Neural cell (in vitro differentiated cells): ENCODE measurements around the gene DPPA2. TPM values are rescaled to one million over a fixed set of nuclear protein-coding genes. Genes with fewer than 3 reads are reported as not detected.

Experiments used
- H2AFZ ChIP-seq: fragments of 200-600, 300-800 bp; sonication (generic), shearing (Covaris generic); 2 replicates; pipeline ENCODE4 v1.6.0; 2014; ENCODE audit warnings: low read depth, mild to moderate bottlenecking, antibody characterized with exemption, low read length, moderate library complexity
- H3F3A ChIP-seq: fragments of 200-600 bp; shearing (Covaris generic); 2 replicates; pipeline ENCODE4 v1.6.1; 2016; ENCODE audit warnings: mild to moderate bottlenecking, moderate library complexity, mixed read lengths, antibody characterized with exemption, low read length; ENCODE audit not compliant: insufficient read depth, poor library complexity, severe bottlenecking
- H3K27ac ChIP-seq: fragments of 200-600, 300-800 bp; sonication (generic), shearing (Covaris generic); 2 replicates; pipeline ENCODE4 v1.5.1; 2014; ENCODE audit warnings: mild to moderate bottlenecking, low read length, moderate library complexity
- H3K27me3 ChIP-seq: fragments of 300-800, 200-600 bp; sonication (generic), shearing (Covaris generic); 2 replicates; pipeline ENCODE4 v1.6.0; 2014; ENCODE audit warnings: mild to moderate bottlenecking, low read depth, low read length, moderate library complexity; ENCODE audit not compliant: insufficient read depth
- H3K36me3 ChIP-seq: fragments of 300-800, 200-600 bp; sonication (generic), shearing (Covaris generic); 2 replicates; pipeline ENCODE4 v1.5.1; 2014; ENCODE audit warnings: mild to moderate bottlenecking, antibody characterized with exemption, low read length, moderate library complexity; ENCODE audit not compliant: insufficient read depth
- H3K4me2 ChIP-seq: fragments of 300-800, 200-600 bp; sonication (generic), shearing (Covaris generic); 2 replicates; pipeline ENCODE4 v1.6.0; 2014; ENCODE audit warnings: mild to moderate bottlenecking, low read length
- H3K4me3 ChIP-seq: fragments of 300-800, 200-600 bp; sonication (generic), shearing (Covaris generic); 2 replicates; pipeline ENCODE4 v1.5.1; 2014; ENCODE audit warnings: mild to moderate bottlenecking, low read length, moderate library complexity
- H3K79me2 ChIP-seq: fragments of 200-600 bp; shearing (Covaris generic); replicated peaks from 2 replicates; pipeline ENCODE4 v1.6.0; 2014; ENCODE audit warnings: mild to moderate bottlenecking, low read length, moderate library complexity; ENCODE audit not compliant: insufficient read depth
- H3K9ac ChIP-seq: fragments of 300-800, 200-600 bp; sonication (generic), shearing (Covaris generic); 2 replicates; pipeline ENCODE4 v1.6.1; 2016; ENCODE audit warnings: mild to moderate bottlenecking, low read length, mixed read lengths
- H3K9me2 ChIP-seq: fragments of 200-600 bp; shearing (Covaris generic); 2 replicates; pipeline ENCODE4 v1.6.1; 2016; ENCODE audit warnings: mild to moderate bottlenecking, low read length, mixed read lengths; ENCODE audit not compliant: insufficient read depth
- H3K9me3 ChIP-seq: fragments of 200-600, 300-800 bp; sonication (generic), shearing (Covaris generic); 2 replicates; pipeline ENCODE4 v1.6.1; 2016; ENCODE audit warnings: mild to moderate bottlenecking, mixed run types, low read length, moderate library complexity, mixed read lengths
- H4K20me1 ChIP-seq: fragments of 200-600 bp; shearing (Covaris generic); 2 replicates; pipeline ENCODE4 v1.6.1; 2016; ENCODE audit warnings: mild to moderate bottlenecking, mixed run types; ENCODE audit not compliant: insufficient read depth
- EP300 ChIP-seq: fragments of 450-650 bp; conservative IDR thresholded peaks from 2 replicates; pipeline ENCODE4 v1.6.1; 2014; ENCODE audit warnings: antibody characterized with exemption, mild to moderate bottlenecking, moderate library complexity; ENCODE audit not compliant: poor library complexity, severe bottlenecking
- EZH2 ChIP-seq: fragments of 200-600, 300-800 bp; shearing (Covaris generic), sonication (generic); IDR thresholded peaks from 2 replicates; pipeline ENCODE4 v1.6.1; 2014; ENCODE audit warnings: antibody characterized with exemption, low read length, borderline replicate concordance, mild to moderate bottlenecking; ENCODE audit not compliant: insufficient read depth, poor library complexity, severe bottlenecking
- MXI1 ChIP-seq: fragments of 450-650 bp; conservative IDR thresholded peaks from 2 replicates; pipeline ENCODE4 v1.6.1; 2014; ENCODE audit warnings: antibody characterized with exemption, mild to moderate bottlenecking; ENCODE audit not compliant: poor library complexity, severe bottlenecking
- POLR2AphosphoS5 ChIP-seq: IDR thresholded peaks from 2 replicates; pipeline ENCODE4 v1.6.1; 2012
- RAD21 ChIP-seq: fragments of 450-650 bp; conservative IDR thresholded peaks from 2 replicates; pipeline ENCODE4 v1.6.1; 2014; ENCODE audit warnings: antibody characterized with exemption, mild to moderate bottlenecking, moderate library complexity
- REST ChIP-seq: IDR thresholded peaks from 2 replicates; pipeline ENCODE4 v1.6.1; 2012; ENCODE audit warnings: borderline replicate concordance
- SMC3 ChIP-seq: fragments of 450-650 bp; conservative IDR thresholded peaks from 2 replicates; pipeline ENCODE4 v1.6.1; 2014; ENCODE audit warnings: antibody characterized with exemption, mild to moderate bottlenecking, moderate library complexity; ENCODE audit not compliant: poor library complexity
- TAF1 ChIP-seq: IDR thresholded peaks from 2 replicates; pipeline ENCODE4 v1.6.1; 2012; ENCODE audit warnings: low read depth
- polyA plus RNA-seq: library from polyadenylated mRNA; depleted of rRNA; stranded (reverse); fragments of >200 nt; gene quantifications from 2 replicates; pipeline ENCODE4 v1.2.3, GENCODE V29; 2014
- TF ChIP-seq, protein P1 (sequence below): fragments of 450-650 bp; IDR thresholded peaks from 2 replicates; pipeline ENCODE4 v1.5.1; 2014; ENCODE audit warnings: antibody characterized with exemption, mild to moderate bottlenecking, moderate library complexity; ENCODE audit not compliant: poor library complexity, severe bottlenecking

The DPPA2 gene
- polyA plus RNA-seq, 1 donor from 2014 or later, result not detected

GRCh38 chr3:109331692-109332091 is 15.4 kb upstream of the DPPA2 start:
- no peaks in the 10 kb centered on the region for H3K9me2 ChIP-seq
- no peaks in the 10 kb centered on the region for H3K9me3 ChIP-seq
- no peak overlapping the region for H3K27ac ChIP-seq
- TF ChIP-seq POLR2AphosphoS5, result no peak
- TF ChIP-seq, protein P1, sequence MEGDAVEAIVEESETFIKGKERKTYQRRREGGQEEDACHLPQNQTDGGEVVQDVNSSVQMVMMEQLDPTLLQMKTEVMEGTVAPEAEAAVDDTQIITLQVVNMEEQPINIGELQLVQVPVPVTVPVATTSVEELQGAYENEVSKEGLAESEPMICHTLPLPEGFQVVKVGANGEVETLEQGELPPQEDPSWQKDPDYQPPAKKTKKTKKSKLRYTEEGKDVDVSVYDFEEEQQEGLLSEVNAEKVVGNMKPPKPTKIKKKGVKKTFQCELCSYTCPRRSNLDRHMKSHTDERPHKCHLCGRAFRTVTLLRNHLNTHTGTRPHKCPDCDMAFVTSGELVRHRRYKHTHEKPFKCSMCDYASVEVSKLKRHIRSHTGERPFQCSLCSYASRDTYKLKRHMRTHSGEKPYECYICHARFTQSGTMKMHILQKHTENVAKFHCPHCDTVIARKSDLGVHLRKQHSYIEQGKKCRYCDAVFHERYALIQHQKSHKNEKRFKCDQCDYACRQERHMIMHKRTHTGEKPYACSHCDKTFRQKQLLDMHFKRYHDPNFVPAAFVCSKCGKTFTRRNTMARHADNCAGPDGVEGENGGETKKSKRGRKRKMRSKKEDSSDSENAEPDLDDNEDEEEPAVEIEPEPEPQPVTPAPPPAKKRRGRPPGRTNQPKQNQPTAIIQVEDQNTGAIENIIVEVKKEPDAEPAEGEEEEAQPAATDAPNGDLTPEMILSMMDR, result no peak
- TF ChIP-seq MXI1, result no peak
- TF ChIP-seq REST, result no peak
- TF ChIP-seq TAF1, result no peak
- H3K4me2 ChIP-seq, result no peak overlapping the region
- H3K79me2 ChIP-seq, result peaks cover 10% of the 10 kb centered on the region
- H3K27me3 ChIP-seq, result no peaks in the 10 kb centered on the region
- H3K36me3 ChIP-seq, result no peaks in the 10 kb centered on the region
- H2AFZ ChIP-seq, result no peak overlapping the region
- no peak overlapping the region for H3K9ac ChIP-seq
- H3F3A ChIP-seq, result no peaks in the 10 kb centered on the region
- no peaks in the 10 kb centered on the region for H4K20me1 ChIP-seq
- no peak overlapping the region for H3K4me3 ChIP-seq

- no peaks in the 10 kb centered on the region for H3K9me2 ChIP-seq
- H4K20me1 ChIP-seq, result no peaks in the 10 kb centered on the region
- no peaks in the 10 kb centered on the region for H3F3A ChIP-seq
- H3K36me3 ChIP-seq, result no peaks in the 10 kb centered on the region
- H3K79me2 ChIP-seq, result peaks cover 9% of the 10 kb centered on the region
- TF ChIP-seq TAF1 (no peak), RAD21 (no peak)
- TF ChIP-seq, protein P1, result no peak
- no peak overlapping the region for H3K27ac ChIP-seq
- no peak overlapping the region for H3K4me2 ChIP-seq
- H3K4me3 ChIP-seq, result no peak overlapping the region
- no peaks in the 10 kb centered on the region for H3K9me3 ChIP-seq
- H3K9ac ChIP-seq, result no peak overlapping the region
- no peak overlapping the region for H2AFZ ChIP-seq
- no peaks in the 10 kb centered on the region for H3K27me3 ChIP-seq
Observed at GRCh38 chr3:109330405-109330804, 14.1 kb upstream of the DPPA2 start.

GRCh38 chr3:109328202-109328601 is 11.9 kb upstream of the DPPA2 start:
- Histone ChIP-seq H3K4me3 (no peak overlapping the region), H3K4me2 (no peak overlapping the region), H3K9me2 (no peaks in the 10 kb centered on the region), H3K36me3 (no peaks in the 10 kb centered on the region), H3K79me2 (no peaks in the 10 kb centered on the region), H3K27ac (no peak overlapping the region), H3K27me3 (no peaks in the 10 kb centered on the region), H3F3A (no peaks in the 10 kb centered on the region), H4K20me1 (no peaks in the 10 kb centered on the region), H3K9ac (no peak overlapping the region), H2AFZ (no peak overlapping the region), H3K9me3 (no peaks in the 10 kb centered on the region)
- no peak for TF ChIP-seq EP300
- TF ChIP-seq TAF1, result no peak
- no peak for TF ChIP-seq EZH2
- TF ChIP-seq, protein P1, result no peak
- TF ChIP-seq REST, result no peak
- TF ChIP-seq SMC3, result no peak
